Measurements from ENCODE around the gene ZNF165. TPM values are rescaled to one million over a fixed set of nuclear protein-coding genes. Genes with fewer than 3 reads are reported as not detected.
"Not testable (repeated sequence)": the region's sequence is repeated elsewhere in the genome, so short reads cannot be mapped to it uniquely, and the experiment has no call there.

ZNF165 gene
- total RNA-seq, 2 experiments from 2014 or later: 5.1 to 5.5 TPM

GRCh38 chr6:28118217-28118616 is 37.8 kb downstream of the ZNF165 start:
- ChIA-PET POLR2A (interaction anchor here (0.6 kb wide), 1 partner anchor 19 kb away, joined by 3 read pairs; no protein-coding TSS in a partner anchor), CTCF (interaction anchor here (1.0 kb wide), 1 partner anchor 23 kb away, joined by 3 read pairs; the partner anchor contains the start of gene ZKSCAN8)
- Mint-ChIP-seq H3K4me1 (ENCODE audit: low read depth) (peaks cover 3% of the 10 kb centered on the region), H3K9me3 (no peaks in the 10 kb centered on the region), H3K36me3 (ENCODE audit: low read depth) (peaks cover 55% of the 10 kb centered on the region), H3K27ac (no peak overlapping the region), H3K4me3 (no peak overlapping the region), H3K27me3 (no peaks in the 10 kb centered on the region)
- Histone ChIP-seq H3K9me3 (ENCODE audit: control insufficient read depth in 1 of 2, insufficient read depth in 1 of 2, low read length in 2 of 2) (no peaks in the 10 kb centered on the region), H3K27me3 (ENCODE audit: control insufficient read depth in 1 of 2, insufficient read depth in 2 of 2, low read length in 2 of 2) (no peaks in the 10 kb centered on the region), H3K36me3 (ENCODE audit: insufficient read depth, low read length) (peaks cover 54% of the 10 kb centered on the region), H3K27ac (ENCODE audit: low read depth in 1 of 2, low read length in 2 of 2) (no peak overlapping the region), H3K4me1 (ENCODE audit: insufficient read depth, low read length) (no peaks in the 10 kb centered on the region), H3K4me3 (ENCODE audit: low read length) (no peak overlapping the region)
- intact Hi-C loops (cut with DNase I, micrococcal nuclease): no loop called here
- ATAC-seq (ENCODE audit: poor library complexity) (no peak), DNase-seq (no peak)
- no peak for TF ChIP-seq CTCF (IDR thresholded peaks at IDR 0.05)

GRCh38 chr6:28121876-28122275 is 41.5 kb downstream of the ZNF165 start:
- CTCF ChIA-PET: no interaction called here

GRCh38 chr6:28122283-28122682 is 41.9 kb downstream of the ZNF165 start:
- CTCF ChIA-PET: interaction anchor here (1.1 kb wide), 1 partner anchor 18 kb away, joined by 4 read pairs; no protein-coding TSS in a partner anchor
- peaks cover 55% of the 10 kb centered on the region for H3K36me3 Mint-ChIP-seq (ENCODE audit: low read depth)

More at GRCh38 chr6:28121876-28122275, 41.5 kb downstream of the ZNF165 start:
- no peak for TF ChIP-seq CTCF (IDR thresholded peaks at IDR 0.05)
- no peaks in the 10 kb centered on the region for H3K27me3 ChIP-seq (ENCODE audit: control insufficient read depth in 1 of 2, insufficient read depth in 2 of 2, low read length in 2 of 2)
- H3K4me1 ChIP-seq (ENCODE audit: insufficient read depth, low read length): peaks cover 19% of the 10 kb centered on the region
- DNase-seq: no peak
- H3K4me3 ChIP-seq (ENCODE audit: low read length): no peak overlapping the region
- Mint-ChIP-seq H3K27ac (no peak overlapping the region), H3K27me3 (no peaks in the 10 kb centered on the region), H3K4me3 (peak overlapping the region; percentile 1), H3K36me3 (ENCODE audit: low read depth) (peaks cover 55% of the 10 kb centered on the region), H3K4me1 (ENCODE audit: low read depth) (peaks cover 36% of the 10 kb centered on the region), H3K9me3 (no peaks in the 10 kb centered on the region)
- POLR2A ChIA-PET: no interaction called here
- intact Hi-C loops (cut with DNase I, micrococcal nuclease): no loop called here
- H3K9me3 ChIP-seq (ENCODE audit: control insufficient read depth in 1 of 2, insufficient read depth in 1 of 2, low read length in 2 of 2): no peaks in the 10 kb centered on the region
- no peak overlapping the region for H3K27ac ChIP-seq (ENCODE audit: low read depth in 1 of 2, low read length in 2 of 2)
- ATAC-seq (ENCODE audit: poor library complexity): no peak
- H3K36me3 ChIP-seq (ENCODE audit: insufficient read depth, low read length): peaks cover 33% of the 10 kb centered on the region

More at GRCh38 chr6:28122283-28122682, 41.9 kb downstream of the ZNF165 start:
- Mint-ChIP-seq H3K4me1 (ENCODE audit: low read depth) (peaks cover 39% of the 10 kb centered on the region), H3K4me3 (peak overlapping the region; percentile 1)
- H3K27ac ChIP-seq (ENCODE audit: low read depth in 1 of 2, low read length in 2 of 2); H3K27me3 ChIP-seq (ENCODE audit: control insufficient read depth in 1 of 2, insufficient read depth in 2 of 2, low read length in 2 of 2); H3K9me3 ChIP-seq (ENCODE audit: control insufficient read depth in 1 of 2, insufficient read depth in 1 of 2, low read length in 2 of 2); H3K27me3 Mint-ChIP-seq; H3K27ac Mint-ChIP-seq; H3K9me3 Mint-ChIP-seq; intact Hi-C loops (cut with DNase I, micrococcal nuclease); DNase-seq; ATAC-seq (ENCODE audit: poor library complexity); H3K4me3 ChIP-seq (ENCODE audit: low read length): not testable (repeated sequence)
- POLR2A ChIA-PET: interaction anchor here (1.3 kb wide), 1 partner anchor 15 kb away, joined by 5 read pairs; no protein-coding TSS in a partner anchor
- H3K4me1 ChIP-seq (ENCODE audit: insufficient read depth, low read length): peaks cover 20% of the 10 kb centered on the region
- peaks cover 35% of the 10 kb centered on the region for H3K36me3 ChIP-seq (ENCODE audit: insufficient read depth, low read length)
